ENCODE data around the gene SULT1A2.
"Not testable (repeated sequence)": the region's sequence is repeated elsewhere in the genome, so short reads cannot be mapped to it uniquely, and the experiment has no call there.

The SULT1A2 gene

DNA sequence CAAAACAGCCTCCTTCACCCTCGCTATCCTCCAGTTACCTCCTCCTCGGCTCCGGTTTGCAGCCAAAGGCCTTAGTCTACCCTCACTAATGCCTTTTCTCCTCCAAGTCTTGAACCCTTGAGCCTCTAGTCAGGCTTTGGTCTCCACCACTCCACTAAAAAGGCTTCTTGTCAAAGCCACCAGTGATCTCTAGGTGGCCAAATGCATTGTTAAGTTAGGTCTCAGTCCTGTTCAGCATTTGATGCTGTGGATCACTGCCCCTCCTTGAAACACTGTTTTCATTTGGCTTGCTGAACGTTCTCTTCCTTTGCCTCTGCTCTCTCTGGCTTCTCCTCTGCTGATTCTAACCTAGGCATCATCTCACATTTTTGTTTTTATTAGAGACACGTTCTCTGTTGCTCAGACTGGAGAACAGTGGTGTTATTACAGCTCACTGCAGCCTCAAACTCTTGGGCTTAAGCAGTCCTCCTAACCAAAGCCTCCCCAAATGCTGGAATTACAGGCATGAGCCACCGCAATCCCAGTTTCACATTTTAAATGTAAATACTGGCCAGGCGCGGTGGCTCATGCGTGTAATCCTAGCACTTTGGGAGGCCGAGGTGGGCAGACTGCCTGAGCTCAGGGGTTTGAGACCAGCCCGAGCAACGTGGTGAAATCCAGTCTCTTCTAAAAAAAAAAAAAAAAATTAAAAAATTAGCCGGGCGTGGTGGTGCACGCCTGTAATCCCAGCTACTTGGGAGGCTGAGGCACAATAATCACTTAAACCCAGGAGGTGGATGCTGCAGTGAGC is 42.0 kb downstream of the SULT1A2 start:
- DNase-seq, result no peak

DNA sequence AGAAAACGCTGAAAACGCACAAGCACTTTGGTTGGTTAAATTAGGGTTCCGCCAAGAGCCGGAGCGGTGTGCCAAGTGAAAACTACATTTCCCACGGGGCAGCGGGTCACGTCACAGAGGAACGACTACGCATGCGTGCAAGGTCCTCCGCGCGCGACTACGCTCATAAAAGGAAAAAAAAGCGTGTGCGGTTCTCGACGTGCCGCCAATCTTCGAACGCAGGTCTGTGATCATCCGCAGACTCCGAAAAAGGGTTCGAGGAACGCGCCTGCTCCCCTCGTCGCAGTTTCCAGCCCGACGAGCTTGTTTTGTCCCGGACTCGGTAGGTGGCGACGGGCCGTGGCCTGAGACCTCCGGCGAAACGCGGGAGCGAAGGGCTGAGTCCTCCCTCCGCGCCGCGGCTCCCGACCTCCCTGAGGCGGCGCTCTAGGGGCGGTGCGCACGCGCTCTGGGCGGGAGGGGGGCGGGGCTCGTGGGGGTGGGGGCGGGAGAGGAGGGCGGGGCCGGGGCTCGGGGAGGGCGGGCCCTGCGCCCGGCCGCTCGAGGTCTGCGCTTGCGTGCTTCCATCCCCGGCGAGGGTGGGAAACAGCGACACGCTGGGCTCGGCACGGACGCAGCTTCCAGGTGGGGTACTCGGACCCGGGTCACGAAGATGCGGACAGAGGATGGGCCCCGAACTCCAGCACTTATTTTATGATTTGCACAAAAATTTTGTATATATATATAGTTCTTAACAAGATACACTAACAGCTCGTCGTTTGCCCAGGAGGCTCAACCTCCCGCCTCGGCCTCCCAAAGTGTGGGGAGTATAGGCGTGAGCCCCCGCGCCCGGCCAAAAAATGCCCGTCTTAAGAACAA is 42.8 kb downstream of the SULT1A2 start, which contains the start of gene SGF29:
SGF29 (plus strand) TSS at position 145 of the 858 bp plus-strand sequence. CDS start 27,150 bp downstream, outside the sequence.
- peak; percentile 91 for DNase-seq

DNA sequence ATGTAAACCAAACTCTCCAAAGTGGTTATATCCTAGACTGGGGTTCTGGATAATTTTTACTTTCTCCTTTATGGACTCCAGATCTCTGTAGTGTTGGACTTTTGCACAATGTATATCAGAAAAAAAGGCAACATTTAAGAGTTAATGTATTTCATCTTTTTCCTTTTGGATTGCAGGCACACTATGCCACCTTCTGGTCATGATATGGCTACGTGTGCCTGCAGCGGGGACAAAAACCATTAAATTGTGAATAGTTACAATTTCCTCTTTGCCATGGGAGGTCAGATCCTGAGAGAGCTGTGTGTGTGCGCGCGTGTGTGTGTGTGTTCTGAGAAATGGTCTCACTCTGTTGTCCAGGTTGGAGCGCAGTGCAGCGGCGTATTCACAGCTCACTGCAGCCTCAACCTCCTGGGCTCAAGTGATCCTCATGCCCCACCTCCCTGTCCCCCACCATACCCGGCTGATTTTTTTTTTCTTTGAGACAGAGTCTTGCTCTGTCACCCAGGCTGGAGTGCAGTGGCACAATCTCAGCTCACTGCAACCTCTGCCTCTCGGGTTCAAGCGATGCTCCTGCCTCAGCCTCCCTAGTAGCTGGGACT is 47.5 kb downstream of the SULT1A2 start:
- DNase-seq, result no peak

DNA sequence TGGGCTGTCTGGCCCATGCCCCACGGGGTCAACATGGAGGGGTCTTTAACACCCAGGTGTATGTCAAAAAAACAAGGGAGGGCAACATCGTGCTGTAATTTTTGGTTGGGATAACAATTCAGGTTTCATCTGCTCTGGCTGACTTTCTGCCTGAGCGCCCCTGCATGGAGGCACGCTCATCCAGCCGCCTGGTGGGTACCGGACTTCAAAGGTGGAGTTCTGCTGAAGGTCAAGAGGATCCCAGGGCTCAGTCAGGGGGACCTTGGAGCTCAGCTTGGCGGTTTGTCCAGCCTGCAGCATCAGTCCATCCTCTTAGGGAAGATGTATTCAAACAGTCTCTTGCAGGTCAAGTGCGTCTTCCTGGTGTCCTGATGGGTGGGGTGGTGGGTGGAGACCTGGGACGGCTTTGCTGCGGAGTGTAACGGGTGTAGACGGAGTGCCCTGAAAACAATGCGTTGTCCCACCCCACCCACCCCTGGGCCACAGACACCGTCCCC is 48.5 kb downstream of the SULT1A2 start:
- DNase-seq, result no peak

DNA sequence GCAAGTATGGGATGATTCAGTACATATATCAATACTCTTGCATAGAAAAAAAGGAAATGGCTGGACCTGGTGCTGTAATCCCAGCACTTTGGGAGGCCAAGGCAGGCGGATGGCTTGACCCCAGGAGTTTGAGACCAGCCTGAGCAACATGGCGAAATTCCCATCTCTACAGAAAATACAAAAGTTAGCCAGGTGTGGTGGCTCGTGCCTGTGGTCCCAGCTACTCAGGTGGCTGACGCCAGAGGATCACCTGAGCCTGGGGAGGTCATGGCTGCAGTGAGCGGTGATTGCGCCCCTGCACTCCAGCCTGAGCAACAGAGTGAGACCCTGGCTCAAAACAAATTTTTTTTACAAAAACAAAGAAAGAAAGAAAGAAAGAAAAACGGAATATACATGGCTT is 50.2 kb downstream of the SULT1A2 start:
- no peak for DNase-seq

DNA sequence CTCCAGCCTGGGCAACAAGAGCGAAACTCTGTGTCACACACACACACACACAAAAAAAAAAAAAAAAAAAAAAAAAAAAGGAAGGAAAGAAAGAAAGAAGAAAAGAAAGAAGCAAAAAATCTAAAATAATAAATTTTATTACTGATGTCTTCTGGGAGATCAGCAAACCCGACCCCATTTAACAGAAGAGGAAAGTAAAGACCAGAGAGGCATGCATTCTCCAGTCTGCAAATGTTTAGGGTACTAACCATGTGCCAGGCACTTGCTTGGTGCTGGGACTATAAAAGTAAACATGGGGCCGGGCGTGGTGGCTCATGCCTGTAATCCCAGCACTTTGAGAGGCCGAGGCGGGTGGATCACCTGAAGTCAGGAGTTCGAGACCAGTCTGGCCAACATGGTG is 50.9 kb downstream of the SULT1A2 start:
- DNase-seq, result not testable (repeated sequence)

DNA sequence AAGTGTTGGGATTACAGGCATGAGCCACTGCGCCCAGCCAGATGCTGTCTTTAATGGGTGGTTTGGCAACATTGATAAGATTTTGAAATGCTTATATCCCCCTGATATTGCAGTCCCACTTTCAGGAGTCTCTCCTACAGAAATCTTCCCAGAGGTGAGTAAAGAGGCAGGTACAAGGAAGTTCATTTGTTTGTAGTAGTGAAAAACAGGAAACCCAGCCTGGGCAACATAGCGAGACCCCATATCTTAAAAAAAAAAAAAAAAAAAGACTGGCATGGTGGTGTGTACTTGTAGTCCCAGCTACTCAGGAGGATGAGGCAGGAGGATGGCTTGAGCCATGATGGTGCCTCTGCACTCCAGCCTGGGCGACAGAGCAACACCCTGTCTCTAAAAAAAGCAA is 51.9 kb downstream of the SULT1A2 start:
- no peak for DNase-seq

DNA sequence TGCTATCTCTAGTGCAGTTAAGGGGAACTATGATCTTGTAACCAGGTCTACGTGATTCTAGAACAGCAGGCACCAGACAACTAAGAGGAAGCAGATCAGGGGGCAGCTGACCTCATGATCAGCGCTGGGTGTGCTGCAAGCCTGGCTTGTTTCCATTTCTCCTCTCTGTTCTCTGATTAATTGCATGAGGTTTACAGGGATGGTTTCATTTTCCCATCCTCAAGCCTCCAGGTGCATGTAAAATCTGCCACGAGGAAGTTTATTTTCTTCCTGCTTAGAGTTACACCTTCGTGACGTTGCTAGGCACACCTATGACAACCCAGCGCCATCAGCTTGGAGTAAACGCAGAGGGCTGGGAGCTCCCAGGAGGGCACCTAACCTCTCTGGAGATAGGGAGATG is 53.8 kb downstream of the SULT1A2 start:
- no peak for DNase-seq

DNA sequence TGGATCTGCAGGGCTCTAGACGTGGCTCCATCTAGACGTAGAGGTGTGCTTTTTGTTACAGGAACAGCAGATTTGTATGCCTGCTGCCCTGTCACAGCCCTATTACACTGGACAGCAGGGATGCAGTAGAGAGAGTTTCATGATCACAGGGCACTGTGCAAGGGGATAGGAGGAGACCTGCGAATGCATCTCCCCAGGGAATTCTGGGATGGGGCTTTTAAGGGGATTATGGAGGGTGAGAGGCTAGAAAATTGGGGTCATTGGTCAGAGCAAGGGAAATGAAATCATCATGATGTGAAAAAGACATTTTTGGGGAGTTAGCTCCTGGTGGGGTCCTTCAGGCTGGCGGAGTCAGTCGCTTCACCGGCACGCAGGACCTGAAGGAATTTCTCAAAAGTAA is 54.2 kb downstream of the SULT1A2 start:
- DNase-seq, result no peak

Data from activated T-cell treated with anti-CD3 and anti-CD28 coated beads for 4 hours (primary cell).